H1 (cell line): ENCODE results near the gene F11R. TPM values are rescaled to one million over a fixed set of nuclear protein-coding genes. Genes with fewer than 3 reads are reported as not detected.
A peak's percentile ranks its signal among the peaks of the same experiment; 100 is the strongest.

Source experiments
- CTCF ChIA-PET: fragments of 300-600 bp; sonication (Branson Sonifier 250); formaldehyde crosslinking; loops from one replicate; lab custom pipeline; 2021; ENCODE audit not compliant: partially characterized antibody; lab: Charles Lee
- POLR2A ChIA-PET: fragments of 300-600 bp; sonication (Branson Sonifier 250); formaldehyde crosslinking; loops from one replicate; lab custom pipeline; 2021; ENCODE audit warnings: inconsistent platforms; ENCODE audit not compliant: partially characterized antibody; lab: Charles Lee
- DNase-seq, 2 experiments: peaks; one replicate each; pipeline versions ENCODE4 v3.0.0 to v3.0.0-alpha.2; 2010 to 2022; ENCODE audit warnings: low spot score in 2 of 2, low read depth in 1 of 2, mixed read lengths in 1 of 2
- FAIRE-seq: peaks from 2 replicates; lab custom pipeline; 2011; peaks lifted over from hg19 to GRCh38; lab: Jason Lieb, UNC
- H2AFZ ChIP-seq: 2 replicates; pipeline ENCODE4 v1.8.1; 2012; ENCODE audit warnings: low read length, inconsistent platforms
- H2AK5ac ChIP-seq: 2 replicates; pipeline ENCODE4 v1.6.1; 2013; ENCODE audit warnings: low read depth, low read length
- H2BK120ac ChIP-seq: replicated peaks from 2 replicates; pipeline ENCODE3; 2013; ENCODE audit warnings: low read depth, low read length, inconsistent platforms
- H2BK12ac ChIP-seq: 2 replicates; pipeline ENCODE4 v1.6.1; 2013; ENCODE audit warnings: low read depth, low read length
- H2BK15ac ChIP-seq: 2 replicates; pipeline ENCODE4 v1.6.1; 2013; ENCODE audit warnings: low read length
- H2BK20ac ChIP-seq: 2 replicates; pipeline ENCODE4 v1.6.1; 2013; ENCODE audit warnings: low read length
- H2BK5ac ChIP-seq: 2 replicates; pipeline ENCODE4 v1.6.1; 2013; ENCODE audit warnings: low read depth, low read length
- H3K14ac ChIP-seq: 2 replicates; pipeline ENCODE4 v1.6.1; 2013; ENCODE audit warnings: inconsistent platforms; ENCODE audit not compliant: insufficient read length
- H3K18ac ChIP-seq: 2 replicates; pipeline ENCODE4 v1.6.1; 2013; ENCODE audit warnings: low read length; ENCODE audit errors: extremely low read depth
- H3K23ac ChIP-seq: 2 replicates; pipeline ENCODE4 v1.6.1; 2013; ENCODE audit warnings: inconsistent platforms; ENCODE audit not compliant: insufficient read length
- H3K23me2 ChIP-seq: 2 replicates; pipeline ENCODE4 v1.6.1; 2013; ENCODE audit warnings: low read depth, low read length
- H3K27ac ChIP-seq: 2 replicates; pipeline ENCODE4 v1.6.1; 2011; ENCODE audit warnings: low read depth, low read length, inconsistent platforms
- H3K27me3 ChIP-seq, 4 experiments: replicated peaks in 1 of 4; 1 replicate in 1 of 4; 2 replicates in 3 of 4; pipeline versions ENCODE4 v1.6.1 to v1.8.1; 2011 to 2013; ENCODE audit warnings: low read length in 3 of 4, mild to moderate bottlenecking in 3 of 4, inconsistent platforms in 2 of 4, mixed read lengths in 2 of 4, moderate library complexity in 1 of 4; ENCODE audit not compliant: control insufficient read depth in 3 of 4, insufficient read depth in 3 of 4; ENCODE audit errors: extremely low read depth in 1 of 4
- H3K36me3 ChIP-seq, 4 experiments: 2 replicates each; pipeline versions ENCODE4 v1.6.1 to v1.8.1; 2011 to 2013; ENCODE audit warnings: mild to moderate bottlenecking in 4 of 4, low read length in 3 of 4, moderate library complexity in 2 of 4, control low read depth in 1 of 4, inconsistent platforms in 1 of 4; ENCODE audit not compliant: insufficient read depth in 4 of 4, control insufficient read depth in 2 of 4
- H3K4ac ChIP-seq: replicated peaks from 2 replicates; pipeline ENCODE3; 2013; ENCODE audit warnings: low read length, low read depth, mixed read lengths, inconsistent platforms; ENCODE audit not compliant: insufficient read length
- H3K4me1 ChIP-seq, 4 experiments: replicated peaks in 1 of 4; 1 replicate in 1 of 4; 2 replicates in 3 of 4; pipeline versions ENCODE4 v1.6.1 to v1.8.1; 2011 to 2013; ENCODE audit warnings: low read length in 3 of 4, inconsistent platforms in 2 of 4, mixed read lengths in 1 of 4; ENCODE audit not compliant: insufficient read depth in 4 of 4, control insufficient read depth in 3 of 4
- H3K4me2 ChIP-seq, 2 experiments: 2 replicates each; pipeline versions ENCODE4 v1.6.1 to v1.8.1; 2011 to 2013; ENCODE audit warnings: low read depth in 2 of 2, low read length in 2 of 2, control low read depth in 1 of 2, inconsistent platforms in 1 of 2, mild to moderate bottlenecking in 1 of 2; ENCODE audit not compliant: insufficient read depth in 1 of 2
- H3K4me3 ChIP-seq, 4 experiments: fragments of 200-600, 300-600 bp in 1 of 4; sonication (generic), shearing (Covaris generic), sonication (Bioruptor Twin) in 1 of 4; 2 replicates each; pipeline versions ENCODE4 v1.5.1 to v1.8.1; 2011 to 2016; ENCODE audit warnings: low read length in 4 of 4, low read depth in 3 of 4, control low read depth in 2 of 4, inconsistent platforms in 2 of 4, mild to moderate bottlenecking in 2 of 4, mixed read lengths in 1 of 4, moderate library complexity in 1 of 4; ENCODE audit not compliant: insufficient read depth in 2 of 4; ENCODE audit errors: extremely low read depth in 1 of 4
- H3K56ac ChIP-seq: replicated peaks from 2 replicates; pipeline ENCODE3; 2013; ENCODE audit warnings: low read depth, mild to moderate bottlenecking, mixed read lengths, low read length, inconsistent platforms; ENCODE audit not compliant: insufficient read length
- H3K79me1 ChIP-seq: 2 replicates; pipeline ENCODE4 v1.6.1; 2013; ENCODE audit warnings: low read depth, low read length, control low read depth
- H3K79me2 ChIP-seq, 2 experiments: 2 replicates each; pipeline versions ENCODE4 v1.6.1 to v1.8.1; 2012 to 2013; ENCODE audit warnings: low read length in 2 of 2, mild to moderate bottlenecking in 2 of 2, inconsistent platforms in 1 of 2; ENCODE audit not compliant: insufficient read depth in 2 of 2, control insufficient read depth in 1 of 2
- H3K9ac ChIP-seq, 4 experiments: replicated peaks in 1 of 4; 1 replicate in 1 of 4; 2 replicates in 3 of 4; pipeline versions ENCODE4 v1.6.1 to v1.8.1; 2011 to 2013; ENCODE audit warnings: low read depth in 3 of 4, low read length in 3 of 4, control low read depth in 2 of 4, mild to moderate bottlenecking in 2 of 4, moderate library complexity in 2 of 4, inconsistent platforms in 1 of 4; ENCODE audit errors: extremely low read depth in 1 of 4
- H3K9me3 ChIP-seq, 2 experiments: 2 replicates each; pipeline versions ENCODE4 v1.6.1 to v1.8.1; 2012 to 2013; ENCODE audit warnings: mild to moderate bottlenecking in 2 of 2, moderate library complexity in 2 of 2, control low read depth in 1 of 2, inconsistent platforms in 1 of 2, low read depth in 1 of 2, low read length in 1 of 2, mixed read lengths in 1 of 2; ENCODE audit not compliant: insufficient read depth in 2 of 2
- H4K20me1 ChIP-seq, 2 experiments: replicated peaks in 1 of 2; 2 replicates each; pipeline versions ENCODE3 to v1.8.1; 2011 to 2013; ENCODE audit warnings: inconsistent platforms in 2 of 2, low read length in 2 of 2, mild to moderate bottlenecking in 1 of 2; ENCODE audit not compliant: insufficient read depth in 2 of 2, control insufficient read depth in 1 of 2
- H4K5ac ChIP-seq: 2 replicates; pipeline ENCODE4 v1.6.1; 2013; ENCODE audit warnings: low read length, low read depth, mixed read lengths, inconsistent platforms; ENCODE audit not compliant: insufficient read length
- H4K8ac ChIP-seq: 2 replicates; pipeline ENCODE4 v1.8.0; 2013; ENCODE audit warnings: mild to moderate bottlenecking, moderate library complexity, low read length, inconsistent platforms; ENCODE audit not compliant: insufficient read depth; ENCODE audit errors: extremely low read depth
- H4K91ac ChIP-seq: replicated peaks from 2 replicates; pipeline ENCODE3; 2013; ENCODE audit warnings: low read length, mixed read lengths, inconsistent platforms; ENCODE audit not compliant: insufficient read length
- ASH2L ChIP-seq: fragments of 200-600, 300-600 bp; sonication (generic); IDR thresholded peaks from one replicate; pipeline ENCODE4 v1.7.1; 2017; ENCODE audit warnings: low read length
- BCL11A ChIP-seq, 2 experiments: IDR thresholded peaks; one replicate each; pipeline ENCODE4 v1.6.1; 2011; ENCODE audit warnings: low read depth in 2 of 2, low read length in 2 of 2, mild to moderate bottlenecking in 2 of 2
- CREB1 ChIP-seq: IDR thresholded peaks from 2 replicates; pipeline ENCODE4 v1.6.1; 2012; ENCODE audit warnings: inconsistent platforms
- GABPA ChIP-seq: IDR thresholded peaks from 2 replicates; pipeline ENCODE4 v1.6.1; 2011; ENCODE audit warnings: mild to moderate bottlenecking, low read length, moderate library complexity, borderline replicate concordance; ENCODE audit not compliant: insufficient read depth
- JUN ChIP-seq: IDR thresholded peaks from 2 replicates; pipeline ENCODE4 v1.6.1; 2011; ENCODE audit warnings: low read depth, mild to moderate bottlenecking, improper control_type of control experiment, low read length
- POLR2A ChIP-seq, 2 experiments: IDR thresholded peaks; 1 replicate in 1 of 2; 2 replicates in 1 of 2; pipeline ENCODE4 v1.6.1; 2011; ENCODE audit warnings: low read depth in 2 of 2, low read length in 2 of 2, mild to moderate bottlenecking in 2 of 2; ENCODE audit errors: control extremely low read depth in 1 of 2
- POU5F1 ChIP-seq: IDR thresholded peaks from 2 replicates; pipeline ENCODE4 v1.6.1; 2011; ENCODE audit warnings: low read depth, mild to moderate bottlenecking, low read length, moderate library complexity
- RAD21 ChIP-seq, 2 experiments: IDR thresholded peaks in 1 of 2; conservative IDR thresholded peaks in 1 of 2; 2 replicates each; pipeline ENCODE4 v1.6.1; 2011; ENCODE audit warnings: low read depth in 2 of 2, low read length in 2 of 2, improper control_type of control experiment in 1 of 2, inconsistent platforms in 1 of 2, mild to moderate bottlenecking in 1 of 2, moderate library complexity in 1 of 2
- SIX5 ChIP-seq: IDR thresholded peaks from 2 replicates; pipeline ENCODE4 v1.6.1; 2011; ENCODE audit warnings: mild to moderate bottlenecking, low read depth, low read length
- SP1 ChIP-seq: IDR thresholded peaks from 2 replicates; pipeline ENCODE4 v1.6.1; 2011; ENCODE audit warnings: low read depth, low read length
- SP4 ChIP-seq: IDR thresholded peaks from 2 replicates; pipeline ENCODE4 v1.6.1; 2012; ENCODE audit warnings: low read length, inconsistent platforms
- SUZ12 ChIP-seq: fragments of 200-600 bp; sonication (generic); IDR thresholded peaks from 2 replicates; pipeline ENCODE4 v1.6.1; 2012; ENCODE audit warnings: mild to moderate bottlenecking, inconsistent platforms, low read length, moderate library complexity, mixed read lengths
- TAF7 ChIP-seq: optimal IDR thresholded peaks from 2 replicates; pipeline ENCODE3; 2011; ENCODE audit warnings: low read depth, mild to moderate bottlenecking, inconsistent platforms, low read length, moderate library complexity, borderline replicate concordance
- WGBS, 2 experiments: shearing (Covaris generic) in 1 of 2; methylation state at CpG; one replicate each; pipeline versions ENCODE4 v1.1.6 to v1.1.7; 2013 to 2015; ENCODE audit warnings: low lambda C conversion rate in 2 of 2, mixed read lengths in 2 of 2, inconsistent platforms in 1 of 2, low coverage in 1 of 2, missing lambda C conversion rate in 1 of 2; ENCODE audit not compliant: insufficient replicate concordance in 2 of 2, insufficient coverage in 1 of 2, insufficient read length in 1 of 2; ENCODE audit errors: extremely low coverage in 1 of 2, missing lambda C conversion rate in 1 of 2; 5-methylcytosine and 5-hydroxymethylcytosine counted together
- polyA plus RNA-seq, 7 experiments: library from polyadenylated mRNA; depleted of rRNA in 3 of 7; stranded (reverse) in 5 of 7; unstranded in 2 of 7; fragments of >200 nt in 5 of 7; fragments of 200-250 nt in 2 of 7; gene quantifications; 1 replicate in 5 of 7; 2 replicates in 1 of 7; 4 replicates in 1 of 7; pipeline versions ENCODE4 v1.2.1 to v1.2.3, GENCODE V29; 2011 to 2013; ENCODE audit warnings: missing spikeins in 2 of 7, mixed read lengths in 2 of 7
- total RNA-seq: library from RNA; stranded (reverse); fragmentation: NEBNext Ultra II Directional; extraction: Animal tissue kit (Norgen Biotek cat#: 25700); gene quantifications from 2 replicates; pipeline ENCODE4 v1.2.1, GENCODE V29; 2021

F11R gene
- total and polyA plus RNA-seq, 2 of the 8 experiments (the other 6 are each of a cell fraction or from before 2014, with no cell fraction given) = 159 to 200 TPM

- Histone ChIP-seq H2BK120ac (no peak overlapping the region), H3K23ac (no peak overlapping the region), H2BK12ac (no peak overlapping the region), H3K4me3 (peak overlapping the region; percentile 4 to 96 (median 86); a peak in 6 of 8 replicates), H3K9me3 (no peaks in the 10 kb centered on the region), H2AFZ (no peak overlapping the region), H2BK5ac (no peak overlapping the region), H4K91ac (no peak overlapping the region), H3K14ac (no peak overlapping the region), H2AK5ac (0 out of 2 replicates have a peak overlapping the region, but pooled peaks have one; percentile 56), H2BK15ac (no peak overlapping the region), H4K5ac (peak overlapping the region; percentile 51), H3K23me2 (peaks cover 11% of the 10 kb centered on the region), H4K20me1 (peaks cover 6 to 20% of the 10 kb centered on the region in 2 experiments), H3K4ac (no peak overlapping the region), H3K79me1 (peaks cover 10% of the 10 kb centered on the region), H3K27ac (no peak overlapping the region), H3K36me3 (peaks cover 0 to 3% (median 0%) of the 10 kb centered on the region in 4 experiments; a peak in 1 of 8 replicates), H3K4me1 (peaks cover 12 to 24% (median 17%) of the 10 kb centered on the region in 4 experiments), H3K27me3 (no peaks in the 10 kb centered on the region), H3K9ac (no peak overlapping the region; a peak in 1 of 7 replicates), H3K4me2 (peak overlapping the region; percentile 80 to 92), H3K56ac (no peak overlapping the region), H2BK20ac (no peak overlapping the region), H4K8ac (no peak overlapping the region), H3K79me2 (peaks cover 31 to 63% of the 10 kb centered on the region in 2 experiments), H3K18ac (no peak overlapping the region)
- TF ChIP-seq POU5F1 (no peak), TAF7 (no peak), SP4 (no peak), JUN (no peak), POLR2A (IDR thresholded peaks at IDR 0.05; ENCODE audit: control extremely low read depth in 1 of 2, low read depth in 2 of 2, low read length in 2 of 2) (no peak), SIX5 (no peak), BCL11A (IDR thresholded peaks at IDR 0.05; ENCODE audit: low read depth in 2 of 2, low read length in 2 of 2) (no peak), SUZ12 (no peak), RAD21 (IDR thresholded peaks at IDR 0.05 in 1 of 2, conservative IDR thresholded peaks at IDR 0.05 in 1 of 2; ENCODE audit: low read depth in 2 of 2, low read length in 2 of 2) (no peak), SP1 (no peak), GABPA (no peak), ASH2L (no peak), CREB1 (no peak)
- CTCF ChIA-PET = interaction anchor here (0.8 to 2.2 kb wide), 7 partner anchors 14 to 79 kb away, joined by 3 to 12 read pairs (median 7); partner anchors contain the start of gene KLHDC9
- 47% methylated on average over 1 of the region's 1 CpG; no CpG with 5 or more reads in 1 of the 2 experiments for WGBS, 2 experiments
- POLR2A ChIA-PET = interaction anchor here (0.7 to 2.1 kb wide), 9 partner anchors 8 to 149 kb away, joined by 3 to 14 read pairs (median 3); partner anchors contain the start of genes NIT1, PFDN2, TSTD1 and USF1
- DNase-seq (no peak), FAIRE-seq (no peak)
Observed at GRCh38 chr1:161018631-161018930, 2.4 kb downstream of the F11R start.
